Stomach (tissue), 9 donors: ENCODE results near the gene CALCB. TPM values are rescaled to one million over a fixed set of nuclear protein-coding genes. Genes with fewer than 3 reads are reported as not detected.

Experiments used
- DNase-seq, 2 donors: peaks; one replicate each; pipeline versions ENCODE4 v3.0.0 to v3.0.0-alpha.2; 2013 to 2019
- H3K27ac ChIP-seq, 5 donors: fragments of 200-600 bp in 4 of 5; sonication (generic) in 4 of 5; one replicate each; pipeline ENCODE4 v1.5.1; 2013 to 2019; ENCODE audit warnings: mild to moderate bottlenecking in 1 of 5, moderate library complexity in 1 of 5
- H3K27me3 ChIP-seq, 3 donors: fragments of 200-600 bp; sonication (generic); one replicate each; pipeline ENCODE4 v1.5.1; 2017 to 2019; ENCODE audit warnings: mixed run types in 1 of 3
- H3K36me3 ChIP-seq, 4 donors: fragments of 200-600 bp; sonication (generic); 1 replicate in 3 of 4; 2 replicates in 1 of 4; pipeline ENCODE4 v1.5.1; 2016 to 2019
- H3K4me1 ChIP-seq, 4 donors: fragments of 200-600 bp; sonication (generic); one replicate each; pipeline ENCODE4 v1.5.1; 2016 to 2019
- H3K4me3 ChIP-seq, 4 donors: fragments of 200-600 bp; sonication (generic) in 3 of 4; one replicate each; pipeline ENCODE4 v1.5.1; 2016 to 2019; ENCODE audit warnings: mild to moderate bottlenecking in 1 of 4
- H3K9me3 ChIP-seq, 4 donors: fragments of 200-600 bp; sonication (generic); one replicate each; pipeline ENCODE4 v1.5.1; 2016 to 2019
- CTCF ChIP-seq, 7 experiments: fragments of 450-650 bp in 4 of 7; fragments of 200-600 bp in 3 of 7; sonication (generic) in 3 of 7; IDR thresholded peaks; one replicate each; pipeline ENCODE4 v1.5.1; 2016 to 2019; ENCODE audit warnings: antibody characterized with exemption in 7 of 7, control low read depth in 2 of 7, mild to moderate bottlenecking in 1 of 7
- EP300 ChIP-seq: sonication (generic); formaldehyde crosslinking; IDR thresholded peaks from one replicate; pipeline ENCODE4 v1.6.1; 2017; ENCODE audit warnings: antibody characterized with exemption
- POLR2A ChIP-seq, 4 donors: fragments of 450-650 bp; IDR thresholded peaks; one replicate each; pipeline ENCODE4 v1.6.1; 2016; ENCODE audit warnings: antibody characterized with exemption in 4 of 4, control low read depth in 2 of 4, mild to moderate bottlenecking in 1 of 4, moderate library complexity in 1 of 4
- POLR2AphosphoS5 ChIP-seq, 3 donors: sonication (generic); formaldehyde crosslinking; IDR thresholded peaks; one replicate each; pipeline ENCODE4 v1.6.1; 2016; ENCODE audit warnings: antibody characterized with exemption in 3 of 3
- WGBS, 5 donors: extraction: QIAGEN DNeasy Blood & Tissue Kit in 3 of 5; methylation state at CpG; one replicate each; pipeline versions ENCODE4 v1.1.5 to v1.1.7; 2013 to 2018; 5-methylcytosine and 5-hydroxymethylcytosine counted together
- intact Hi-C: fragments of 100-400 bp; cut with DNase I; formaldehyde crosslinking; loops from one replicate; pipeline ENCODE4 v1.15.1; 2023; ENCODE audit warnings: low total_unique reads
- polyA plus RNA-seq, 3 donors: library from polyadenylated mRNA; stranded (reverse); fragments of 200-250 nt; gene quantifications; one replicate each; pipeline ENCODE4 v1.2.3, GENCODE V29; 2013
- total RNA-seq, 5 donors: library from RNA; depleted of rRNA; stranded (reverse); fragments of >200 nt; gene quantifications; one replicate each; pipeline versions ENCODE4 v1.1.0 to v1.2.3, GENCODE V29; 2014 to 2016
- donor health status: healthy with polysubstance abuse.
- donor health status: Bipolar disorder and iron deficiency.
- donor health status: healthy.

CALCB gene
- total and polyA plus RNA-seq, 8 donors, result 0.12 to 0.43 TPM; not detected in 6

- 84 to 92% (median 92%) methylated on average over 5 of the region's 5 CpGs for WGBS, 5 donors
- Histone ChIP-seq H3K36me3 (no peaks in the 10 kb centered on the region), H3K9me3 (no peaks in the 10 kb centered on the region), H3K27me3 (peaks cover 0 to 27% (median 13%) of the 10 kb centered on the region in 3 donors), H3K27ac (peak overlapping the region in 1 of 5 donors; percentile 34), H3K4me3 (peak overlapping the region in 1 of 4 donors; percentile 38), H3K4me1 (peaks cover 0 to 21% (median 15%) of the 10 kb centered on the region in 4 donors)
- intact Hi-C loops, result no loop called here
- TF ChIP-seq POLR2AphosphoS5 (IDR thresholded peaks at IDR 0.05), result no peak
- TF ChIP-seq EP300, result no peak
- TF ChIP-seq POLR2A (IDR thresholded peaks at IDR 0.05), result no peak
- no peak for TF ChIP-seq CTCF (IDR thresholded peaks at IDR 0.05)
- DNase-seq, result no peak
Measured at GRCh38 chr11:15115686-15116085, 42.3 kb downstream of the CALCB start.

GRCh38 chr11:15117751-15118150 lies 44.4 kb downstream of the CALCB start:
- peaks cover 0 to 27% (median 13%) of the 10 kb centered on the region in 3 donors for H3K27me3 ChIP-seq
- 69 to 89% (median 78%) methylated on average over 3 to 4 of the region's 4 CpGs for WGBS, 5 donors
- peak in 1 of 2 donors; percentile 43 for DNase-seq
- no peaks in the 10 kb centered on the region for H3K36me3 ChIP-seq
- intact Hi-C loops, result no loop called here
- no peak overlapping the region for H3K4me3 ChIP-seq
- no peak overlapping the region for H3K27ac ChIP-seq
- TF ChIP-seq POLR2AphosphoS5 (IDR thresholded peaks at IDR 0.05), result no peak
- no peak for TF ChIP-seq EP300
- no peak for TF ChIP-seq POLR2A (IDR thresholded peaks at IDR 0.05)
- TF ChIP-seq CTCF (IDR thresholded peaks at IDR 0.05), result no peak
- H3K9me3 ChIP-seq, result no peaks in the 10 kb centered on the region
- peaks cover 0 to 21% (median 15%) of the 10 kb centered on the region in 4 donors for H3K4me1 ChIP-seq

GRCh38 chr11:15118431-15118830 lies 45.0 kb downstream of the CALCB start:
- H3K4me3 ChIP-seq, result no peak overlapping the region
- intact Hi-C loops, result no loop called here
- H3K27ac ChIP-seq, result no peak overlapping the region
- no peak for DNase-seq
- H3K27me3 ChIP-seq, result peaks cover 0 to 27% (median 13%) of the 10 kb centered on the region in 3 donors
- TF ChIP-seq POLR2A (IDR thresholded peaks at IDR 0.05) (no peak), CTCF (IDR thresholded peaks at IDR 0.05) (no peak), EP300 (no peak), POLR2AphosphoS5 (IDR thresholded peaks at IDR 0.05) (no peak)
- H3K4me1 ChIP-seq, result peaks cover 0 to 20% (median 15%) of the 10 kb centered on the region in 4 donors
- H3K36me3 ChIP-seq, result no peaks in the 10 kb centered on the region
- no peaks in the 10 kb centered on the region for H3K9me3 ChIP-seq

GRCh38 chr11:15119352-15119751 lies 46.0 kb downstream of the CALCB start:
- TF ChIP-seq EP300, result no peak
- TF ChIP-seq CTCF (IDR thresholded peaks at IDR 0.05), result no peak
- no peak for TF ChIP-seq POLR2A (IDR thresholded peaks at IDR 0.05)
- no peak for TF ChIP-seq POLR2AphosphoS5 (IDR thresholded peaks at IDR 0.05)
- Histone ChIP-seq H3K4me3 (no peak overlapping the region), H3K36me3 (no peaks in the 10 kb centered on the region), H3K4me1 (peaks cover 0 to 11% (median 10%) of the 10 kb centered on the region in 4 donors), H3K27ac (no peak overlapping the region), H3K9me3 (no peaks in the 10 kb centered on the region), H3K27me3 (peaks cover 0 to 25% (median 13%) of the 10 kb centered on the region in 3 donors)
- no peak for DNase-seq
- WGBS, 5 donors, result 68 to 85% (median 78%) methylated on average over 4 of the region's 4 CpGs
- intact Hi-C loops, result no loop called here
